ENCODE data around the gene CLEC20A. TPM values are rescaled to one million over a fixed set of nuclear protein-coding genes. Genes with fewer than 3 reads are reported as not detected.

Gene CLEC20A
- total and polyA plus RNA-seq, 2 donors from 2014 or later, result 0.47 TPM; not detected in 1

DNA sequence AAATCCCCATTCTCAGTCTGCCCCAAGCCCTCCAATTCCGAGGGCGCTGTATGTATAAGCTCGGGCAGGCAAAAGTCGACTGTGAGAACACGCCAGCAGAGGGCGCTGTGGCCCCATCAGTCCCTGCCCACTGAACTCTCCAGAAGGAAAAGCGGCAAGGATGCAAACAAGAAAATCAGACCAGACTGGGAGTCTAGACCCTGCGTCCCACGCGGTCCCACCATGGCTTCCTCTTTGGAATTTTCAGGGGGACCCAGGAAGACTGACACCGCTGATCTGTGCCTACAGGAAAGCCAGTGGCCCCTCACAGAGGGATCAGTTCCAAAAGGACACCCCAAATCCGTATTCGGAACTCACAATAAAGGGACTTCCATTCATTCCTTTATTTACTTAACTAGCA lies 35.6 kb upstream of the CLEC20A start:
- Histone ChIP-seq H3K4me3 (ENCODE audit: low read length in 3 of 3) (no peak overlapping the region), H3K9ac (ENCODE audit: low read length in 3 of 3) (no peak overlapping the region), H3K36me3 (ENCODE audit: control insufficient read depth in 2 of 3, insufficient read depth in 3 of 3, low read length in 3 of 3) (no peaks in the 10 kb centered on the region), H3K4me1 (ENCODE audit: control insufficient read depth in 2 of 3, insufficient read depth in 2 of 3, low read depth in 1 of 3, low read length in 3 of 3) (peaks cover 0 to 2% (median 0%) of the 10 kb centered on the region in 3 donors), H3K9me3 (ENCODE audit: control insufficient read depth in 2 of 3, insufficient read depth in 1 of 3, low read length in 3 of 3) (no peaks in the 10 kb centered on the region), H3K27ac (ENCODE audit: low read depth in 2 of 2, low read length in 2 of 2) (no peak overlapping the region), H3K27me3 (ENCODE audit: control insufficient read depth, insufficient read depth, low read length) (no peaks in the 10 kb centered on the region)
- FAIRE-seq (peak; percentile 3), DNase-seq (peak; percentile 86 to 89 (median 88))
- intact Hi-C loops (cut with DNase I), result loop anchor here (10.0 kb wide), 1 partner anchor 222 kb away; no protein-coding TSS in a partner anchor
- TF ChIP-seq, protein P1, sequence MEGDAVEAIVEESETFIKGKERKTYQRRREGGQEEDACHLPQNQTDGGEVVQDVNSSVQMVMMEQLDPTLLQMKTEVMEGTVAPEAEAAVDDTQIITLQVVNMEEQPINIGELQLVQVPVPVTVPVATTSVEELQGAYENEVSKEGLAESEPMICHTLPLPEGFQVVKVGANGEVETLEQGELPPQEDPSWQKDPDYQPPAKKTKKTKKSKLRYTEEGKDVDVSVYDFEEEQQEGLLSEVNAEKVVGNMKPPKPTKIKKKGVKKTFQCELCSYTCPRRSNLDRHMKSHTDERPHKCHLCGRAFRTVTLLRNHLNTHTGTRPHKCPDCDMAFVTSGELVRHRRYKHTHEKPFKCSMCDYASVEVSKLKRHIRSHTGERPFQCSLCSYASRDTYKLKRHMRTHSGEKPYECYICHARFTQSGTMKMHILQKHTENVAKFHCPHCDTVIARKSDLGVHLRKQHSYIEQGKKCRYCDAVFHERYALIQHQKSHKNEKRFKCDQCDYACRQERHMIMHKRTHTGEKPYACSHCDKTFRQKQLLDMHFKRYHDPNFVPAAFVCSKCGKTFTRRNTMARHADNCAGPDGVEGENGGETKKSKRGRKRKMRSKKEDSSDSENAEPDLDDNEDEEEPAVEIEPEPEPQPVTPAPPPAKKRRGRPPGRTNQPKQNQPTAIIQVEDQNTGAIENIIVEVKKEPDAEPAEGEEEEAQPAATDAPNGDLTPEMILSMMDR (IDR thresholded peaks at IDR 0.05; ENCODE audit: borderline replicate concordance, extremely low read depth, insufficient read depth), result peak; percentile 89

DNA sequence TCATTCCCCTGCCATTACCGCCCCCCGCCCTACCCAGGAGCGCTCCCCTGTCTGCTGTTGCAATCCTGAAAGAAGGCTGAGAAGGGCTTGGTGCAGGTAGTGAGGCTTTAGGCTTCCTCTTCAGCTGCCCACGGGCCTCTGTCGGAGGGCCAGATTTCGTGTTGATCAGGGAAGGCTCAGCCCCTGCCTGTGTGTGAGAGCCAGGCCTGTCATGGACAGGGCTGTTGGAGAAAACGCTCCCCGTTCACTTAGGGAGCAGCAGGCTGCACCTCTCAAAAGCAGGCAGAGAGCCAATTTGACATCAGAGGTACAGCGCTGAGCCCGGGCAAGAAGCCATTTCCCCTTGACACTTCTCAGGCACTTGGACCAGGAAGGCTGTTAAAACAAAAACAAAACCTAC lies 35.1 kb upstream of the CLEC20A start:
- H3K9me3 ChIP-seq (ENCODE audit: control insufficient read depth in 2 of 3, insufficient read depth in 1 of 3, low read length in 3 of 3), result no peaks in the 10 kb centered on the region
- DNase-seq (peak in 1 of 5 donors; percentile 19), FAIRE-seq (no peak)
- no peaks in the 10 kb centered on the region for H3K36me3 ChIP-seq (ENCODE audit: control insufficient read depth in 2 of 3, insufficient read depth in 3 of 3, low read length in 3 of 3)
- no peak overlapping the region for H3K4me3 ChIP-seq (ENCODE audit: low read length in 3 of 3)
- TF ChIP-seq, protein P1 (IDR thresholded peaks at IDR 0.05; ENCODE audit: borderline replicate concordance, extremely low read depth, insufficient read depth), result no peak
- no peak overlapping the region for H3K9ac ChIP-seq (ENCODE audit: low read length in 3 of 3)
- H3K4me1 ChIP-seq (ENCODE audit: control insufficient read depth in 2 of 3, insufficient read depth in 2 of 3, low read depth in 1 of 3, low read length in 3 of 3), result peaks cover 0 to 2% (median 0%) of the 10 kb centered on the region in 3 donors
- intact Hi-C loops (cut with DNase I), result loop anchor here (10.0 kb wide), 1 partner anchor 223 kb away; no protein-coding TSS in a partner anchor
- no peaks in the 10 kb centered on the region for H3K27me3 ChIP-seq (ENCODE audit: control insufficient read depth, insufficient read depth, low read length)
- H3K27ac ChIP-seq (ENCODE audit: low read depth in 2 of 2, low read length in 2 of 2), result no peak overlapping the region

GRCh38 chr1:178530502-178530901 lies 33.7 kb upstream of the CLEC20A start:
- Histone ChIP-seq H3K4me1 (ENCODE audit: control insufficient read depth in 2 of 3, insufficient read depth in 2 of 3, low read depth in 1 of 3, low read length in 3 of 3) (peaks cover 0 to 2% (median 0%) of the 10 kb centered on the region in 3 donors), H3K9ac (ENCODE audit: low read length in 3 of 3) (no peak overlapping the region), H3K27ac (ENCODE audit: low read depth in 2 of 2, low read length in 2 of 2) (no peak overlapping the region), H3K9me3 (ENCODE audit: control insufficient read depth in 2 of 3, insufficient read depth in 1 of 3, low read length in 3 of 3) (no peaks in the 10 kb centered on the region), H3K4me3 (ENCODE audit: low read length in 3 of 3) (no peak overlapping the region), H3K36me3 (ENCODE audit: control insufficient read depth in 2 of 3, insufficient read depth in 3 of 3, low read length in 3 of 3) (no peaks in the 10 kb centered on the region), H3K27me3 (ENCODE audit: control insufficient read depth, insufficient read depth, low read length) (no peaks in the 10 kb centered on the region)
- no peak for DNase-seq
- TF ChIP-seq, protein P1 (IDR thresholded peaks at IDR 0.05; ENCODE audit: borderline replicate concordance, extremely low read depth, insufficient read depth), result no peak
- intact Hi-C loops (cut with DNase I), result loop anchor here (10.0 kb wide), 1 partner anchor 224 kb away; no protein-coding TSS in a partner anchor
- no peak for FAIRE-seq

DNA sequence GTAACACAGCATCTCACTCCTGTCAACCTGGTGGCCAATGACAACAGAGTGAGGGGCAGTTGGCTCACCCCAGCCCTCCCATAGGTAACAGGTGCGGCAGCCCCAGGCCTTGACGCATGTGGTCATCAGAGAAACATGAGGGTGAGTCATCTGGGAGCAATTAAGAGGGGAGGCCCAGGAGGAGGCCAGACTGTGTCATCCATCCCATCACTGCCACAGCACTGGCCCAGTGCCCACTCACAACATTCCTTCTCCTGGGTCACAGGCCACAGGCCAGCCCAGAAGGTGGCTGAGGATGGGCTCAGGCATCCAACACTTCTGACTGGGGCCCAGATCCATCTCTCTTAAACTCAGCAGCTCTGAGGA lies 33.3 kb upstream of the CLEC20A start:
- no peak overlapping the region for H3K27ac ChIP-seq (ENCODE audit: low read depth in 2 of 2, low read length in 2 of 2)
- FAIRE-seq (no peak), DNase-seq (no peak)
- H3K4me3 ChIP-seq (ENCODE audit: low read length in 3 of 3), result no peak overlapping the region
- H3K9me3 ChIP-seq (ENCODE audit: control insufficient read depth in 2 of 3, insufficient read depth in 1 of 3, low read length in 3 of 3), result no peaks in the 10 kb centered on the region
- intact Hi-C loops (cut with DNase I), result loop anchor here (10.0 kb wide), 1 partner anchor 225 kb away; no protein-coding TSS in a partner anchor
- H3K9ac ChIP-seq (ENCODE audit: low read length in 3 of 3), result no peak overlapping the region
- H3K4me1 ChIP-seq (ENCODE audit: control insufficient read depth in 2 of 3, insufficient read depth in 2 of 3, low read depth in 1 of 3, low read length in 3 of 3), result peaks cover 0 to 2% (median 0%) of the 10 kb centered on the region in 3 donors
- TF ChIP-seq, protein P1 (IDR thresholded peaks at IDR 0.05; ENCODE audit: borderline replicate concordance, extremely low read depth, insufficient read depth), result no peak
- no peaks in the 10 kb centered on the region for H3K36me3 ChIP-seq (ENCODE audit: control insufficient read depth in 2 of 3, insufficient read depth in 3 of 3, low read length in 3 of 3)
- H3K27me3 ChIP-seq (ENCODE audit: control insufficient read depth, insufficient read depth, low read length), result no peaks in the 10 kb centered on the region

All from kidney (tissue), 14 donors.